ENCODE results near the gene TDRD3. TPM values are rescaled to one million over a fixed set of nuclear protein-coding genes. Genes with fewer than 3 reads are reported as not detected.

The TDRD3 gene
- total and polyA plus RNA-seq, 4 donors, result 3.6 to 15.8 (median 6.2) TPM

- Histone ChIP-seq H3K9me3 (ENCODE audit: control insufficient read depth in 4 of 4, low read length in 3 of 4) (no peaks in the 10 kb centered on the region), H3K27me3 (ENCODE audit: control insufficient read depth in 4 of 4, insufficient read depth in 4 of 4, low read length in 3 of 4) (no peaks in the 10 kb centered on the region), H3K4me3 (ENCODE audit: low read depth in 1 of 3, low read length in 3 of 3) (no peak overlapping the region), H3K4me1 (ENCODE audit: control insufficient read depth in 4 of 4, insufficient read depth in 4 of 4, low read length in 3 of 4) (no peaks in the 10 kb centered on the region), H3K27ac (ENCODE audit: low read depth in 1 of 2, low read length in 2 of 2) (no peak overlapping the region), H3K36me3 (ENCODE audit: control insufficient read depth in 4 of 4, insufficient read depth in 3 of 4, low read depth in 1 of 4, low read length in 3 of 4) (peaks cover 0 to 7% (median 3%) of the 10 kb centered on the region in 4 donors), H3K9ac (ENCODE audit: low read depth in 1 of 2, low read length in 2 of 2) (no peak overlapping the region)
- DNase-seq (ENCODE audit: low spot score), result no peak
- TF ChIP-seq, protein P1, sequence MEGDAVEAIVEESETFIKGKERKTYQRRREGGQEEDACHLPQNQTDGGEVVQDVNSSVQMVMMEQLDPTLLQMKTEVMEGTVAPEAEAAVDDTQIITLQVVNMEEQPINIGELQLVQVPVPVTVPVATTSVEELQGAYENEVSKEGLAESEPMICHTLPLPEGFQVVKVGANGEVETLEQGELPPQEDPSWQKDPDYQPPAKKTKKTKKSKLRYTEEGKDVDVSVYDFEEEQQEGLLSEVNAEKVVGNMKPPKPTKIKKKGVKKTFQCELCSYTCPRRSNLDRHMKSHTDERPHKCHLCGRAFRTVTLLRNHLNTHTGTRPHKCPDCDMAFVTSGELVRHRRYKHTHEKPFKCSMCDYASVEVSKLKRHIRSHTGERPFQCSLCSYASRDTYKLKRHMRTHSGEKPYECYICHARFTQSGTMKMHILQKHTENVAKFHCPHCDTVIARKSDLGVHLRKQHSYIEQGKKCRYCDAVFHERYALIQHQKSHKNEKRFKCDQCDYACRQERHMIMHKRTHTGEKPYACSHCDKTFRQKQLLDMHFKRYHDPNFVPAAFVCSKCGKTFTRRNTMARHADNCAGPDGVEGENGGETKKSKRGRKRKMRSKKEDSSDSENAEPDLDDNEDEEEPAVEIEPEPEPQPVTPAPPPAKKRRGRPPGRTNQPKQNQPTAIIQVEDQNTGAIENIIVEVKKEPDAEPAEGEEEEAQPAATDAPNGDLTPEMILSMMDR (IDR thresholded peaks at IDR 0.05; ENCODE audit: low read depth, low read length, missing input control), result no peak
- TF ChIP-seq REST (IDR thresholded peaks at IDR 0.05), result no peak
- no peak for TF ChIP-seq RAD21 (IDR thresholded peaks at IDR 0.05)
- no peak for TF ChIP-seq EGR1 (IDR thresholded peaks at IDR 0.05; ENCODE audit: low read depth in 2 of 2)
- TF ChIP-seq RXRA (IDR thresholded peaks at IDR 0.05), result no peak
- TF ChIP-seq HNF4A (conservative IDR thresholded peaks at IDR 0.05), result no peak
- TF ChIP-seq NR2F2 (IDR thresholded peaks at IDR 0.05), result no peak
Observed at GRCh38 chr13:60482012-60482411, 85.0 kb downstream of the TDRD3 start.

GRCh38 chr13:60484865-60485264 lies 87.8 kb downstream of the TDRD3 start:
- H3K9me3 ChIP-seq (ENCODE audit: control insufficient read depth in 4 of 4, low read length in 3 of 4), result no peaks in the 10 kb centered on the region
- H3K9ac ChIP-seq (ENCODE audit: low read depth in 1 of 2, low read length in 2 of 2), result no peak overlapping the region
- no peak overlapping the region for H3K4me3 ChIP-seq (ENCODE audit: low read depth in 1 of 3, low read length in 3 of 3)
- DNase-seq (ENCODE audit: low spot score), result no peak
- no peaks in the 10 kb centered on the region for H3K4me1 ChIP-seq (ENCODE audit: control insufficient read depth in 4 of 4, insufficient read depth in 4 of 4, low read length in 3 of 4)
- no peak for TF ChIP-seq YY1 (IDR thresholded peaks at IDR 0.05)
- no peak for TF ChIP-seq FOXA1 (IDR thresholded peaks at IDR 0.05)
- no peak for TF ChIP-seq RAD21 (IDR thresholded peaks at IDR 0.05)
- TF ChIP-seq EGR1 (IDR thresholded peaks at IDR 0.05; ENCODE audit: low read depth in 2 of 2), result no peak
- TF ChIP-seq, protein P1 (IDR thresholded peaks at IDR 0.05; ENCODE audit: low read depth, low read length, missing input control), result no peak
- TF ChIP-seq, protein P2, sequence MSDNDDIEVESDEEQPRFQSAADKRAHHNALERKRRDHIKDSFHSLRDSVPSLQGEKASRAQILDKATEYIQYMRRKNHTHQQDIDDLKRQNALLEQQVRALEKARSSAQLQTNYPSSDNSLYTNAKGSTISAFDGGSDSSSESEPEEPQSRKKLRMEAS (IDR thresholded peaks at IDR 0.05), result no peak
- no peak for TF ChIP-seq FOXA2 (IDR thresholded peaks at IDR 0.05)
- no peak for TF ChIP-seq ATF3 (IDR thresholded peaks at IDR 0.05)
- no peak for TF ChIP-seq RXRA (IDR thresholded peaks at IDR 0.05)
- TF ChIP-seq, protein P3, sequence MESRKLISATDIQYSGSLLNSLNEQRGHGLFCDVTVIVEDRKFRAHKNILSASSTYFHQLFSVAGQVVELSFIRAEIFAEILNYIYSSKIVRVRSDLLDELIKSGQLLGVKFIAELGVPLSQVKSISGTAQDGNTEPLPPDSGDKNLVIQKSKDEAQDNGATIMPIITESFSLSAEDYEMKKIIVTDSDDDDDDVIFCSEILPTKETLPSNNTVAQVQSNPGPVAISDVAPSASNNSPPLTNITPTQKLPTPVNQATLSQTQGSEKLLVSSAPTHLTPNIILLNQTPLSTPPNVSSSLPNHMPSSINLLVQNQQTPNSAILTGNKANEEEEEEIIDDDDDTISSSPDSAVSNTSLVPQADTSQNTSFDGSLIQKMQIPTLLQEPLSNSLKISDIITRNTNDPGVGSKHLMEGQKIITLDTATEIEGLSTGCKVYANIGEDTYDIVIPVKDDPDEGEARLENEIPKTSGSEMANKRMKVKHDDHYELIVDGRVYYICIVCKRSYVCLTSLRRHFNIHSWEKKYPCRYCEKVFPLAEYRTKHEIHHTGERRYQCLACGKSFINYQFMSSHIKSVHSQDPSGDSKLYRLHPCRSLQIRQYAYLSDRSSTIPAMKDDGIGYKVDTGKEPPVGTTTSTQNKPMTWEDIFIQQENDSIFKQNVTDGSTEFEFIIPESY (IDR thresholded peaks at IDR 0.05), result no peak
- TF ChIP-seq HNF4A (conservative IDR thresholded peaks at IDR 0.05), result no peak
- TF ChIP-seq HNF4G (IDR thresholded peaks at IDR 0.05), result no peak
- no peak for TF ChIP-seq NR2F2 (IDR thresholded peaks at IDR 0.05)
- no peak for TF ChIP-seq JUND (IDR thresholded peaks at IDR 0.05)
- TF ChIP-seq TAF1 (conservative IDR thresholded peaks at IDR 0.05), result no peak
- no peak for TF ChIP-seq SP1 (IDR thresholded peaks at IDR 0.05)
- peaks cover 0 to 7% (median 5%) of the 10 kb centered on the region in 4 donors for H3K36me3 ChIP-seq (ENCODE audit: control insufficient read depth in 4 of 4, insufficient read depth in 3 of 4, low read depth in 1 of 4, low read length in 3 of 4)
- no peak overlapping the region for H3K27ac ChIP-seq (ENCODE audit: low read depth in 1 of 2, low read length in 2 of 2)
- no peaks in the 10 kb centered on the region for H3K27me3 ChIP-seq (ENCODE audit: control insufficient read depth in 4 of 4, insufficient read depth in 4 of 4, low read length in 3 of 4)

All from liver (tissue), 9 donors.